Frontal cortex (tissue), 4 donors: Measurements from ENCODE around the gene TUBB3. TPM values are rescaled to one million over a fixed set of nuclear protein-coding genes. Genes with fewer than 3 reads are reported as not detected.
"Not testable (repeated sequence)": the region's sequence is repeated elsewhere in the genome, so short reads cannot be mapped to it uniquely, and the experiment has no call there.

Experiments used
- DNase-seq, 2 donors: peaks; one replicate each; pipeline ENCODE4 v3.0.0; 2012; ENCODE audit warnings: low spot score in 2 of 2
- FAIRE-seq: peaks from 2 replicates; lab custom pipeline; 2012; peaks lifted over from hg19 to GRCh38; lab: Jason Lieb, UNC
- total RNA-seq: library from RNA; depleted of rRNA; stranded (reverse); fragments of >200 nt; gene quantifications from one replicate; pipeline ENCODE4 v1.2.3, GENCODE V29; 2014
- donor health status: control.
- donor health status: control.
- donor health status: control.

Gene TUBB3
- total RNA-seq, 1 donor from 2014 or later = 3,334 TPM

DNA sequence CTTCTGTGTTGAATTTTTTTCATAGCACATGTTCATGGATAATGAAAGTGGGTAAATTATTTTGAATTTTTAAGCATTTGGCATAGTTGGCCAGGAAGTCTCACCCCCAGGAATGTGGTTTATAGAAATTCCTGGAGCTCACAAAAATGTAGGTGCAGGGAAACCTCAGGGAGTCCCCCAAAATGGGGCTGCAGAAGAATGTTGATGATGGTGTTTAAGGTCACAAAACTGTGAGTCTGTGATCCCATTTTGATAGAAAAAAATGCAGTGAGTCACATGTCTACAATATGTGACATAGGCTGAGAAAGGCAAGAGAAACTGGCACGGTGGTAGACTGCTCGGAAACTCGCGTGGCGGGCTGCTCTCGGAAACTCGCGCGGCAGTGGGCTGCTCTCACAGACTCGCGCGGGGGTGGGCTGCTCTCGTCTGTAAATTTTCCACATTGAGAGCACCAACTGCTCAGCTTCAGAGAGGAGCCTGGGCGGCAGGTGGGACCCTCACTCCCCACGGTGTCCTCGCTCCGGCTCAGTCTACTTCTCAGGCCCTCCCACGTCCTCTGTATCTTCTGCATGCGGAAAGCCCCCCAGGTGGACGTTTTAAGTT, 23.2 kb upstream of the TUBB3 start:
- FAIRE-seq = no peak
- no peak for DNase-seq

DNA sequence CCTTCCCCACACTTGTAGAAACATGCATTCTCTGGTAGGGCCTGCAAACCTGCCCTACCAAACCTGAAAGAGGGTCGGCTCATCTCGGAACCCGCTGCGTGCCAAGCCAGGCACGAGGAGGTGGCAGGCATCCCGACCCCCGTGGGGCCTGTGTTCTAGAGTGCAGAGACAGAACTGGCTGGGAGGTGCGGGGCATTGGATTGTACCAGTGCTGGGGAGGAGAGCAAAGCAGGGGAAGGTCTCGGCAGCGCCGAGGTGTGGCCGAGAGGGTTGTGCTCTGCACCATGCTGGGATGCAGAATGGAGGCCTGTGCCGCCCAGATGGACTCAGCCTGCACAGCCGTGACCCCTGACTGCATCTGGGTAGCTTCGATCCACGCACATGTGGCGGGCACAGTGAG, 22.3 kb upstream of the TUBB3 start:
- no peak for FAIRE-seq
- no peak for DNase-seq

DNA sequence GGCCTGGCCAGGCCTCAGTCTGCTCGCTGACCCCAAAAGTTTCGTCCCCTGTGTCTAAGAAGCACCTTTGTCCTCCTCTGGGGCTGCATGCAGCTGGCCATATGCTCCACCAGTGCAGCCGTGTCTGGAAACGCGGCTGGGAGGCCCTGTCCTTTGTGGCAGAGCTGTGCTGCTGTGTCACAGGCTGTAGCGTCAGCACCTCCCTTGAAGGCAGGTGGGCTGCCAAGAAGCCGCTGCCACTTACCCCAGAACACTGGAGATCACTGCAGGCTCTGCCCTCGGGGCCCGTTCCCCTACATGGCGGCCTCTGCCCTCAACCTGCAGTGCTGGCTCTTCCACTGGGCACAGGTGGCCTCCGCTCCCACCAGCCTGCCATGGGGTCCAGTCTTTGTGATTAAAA, 20.2 kb upstream of the TUBB3 start:
- no peak for FAIRE-seq
- no peak for DNase-seq

DNA sequence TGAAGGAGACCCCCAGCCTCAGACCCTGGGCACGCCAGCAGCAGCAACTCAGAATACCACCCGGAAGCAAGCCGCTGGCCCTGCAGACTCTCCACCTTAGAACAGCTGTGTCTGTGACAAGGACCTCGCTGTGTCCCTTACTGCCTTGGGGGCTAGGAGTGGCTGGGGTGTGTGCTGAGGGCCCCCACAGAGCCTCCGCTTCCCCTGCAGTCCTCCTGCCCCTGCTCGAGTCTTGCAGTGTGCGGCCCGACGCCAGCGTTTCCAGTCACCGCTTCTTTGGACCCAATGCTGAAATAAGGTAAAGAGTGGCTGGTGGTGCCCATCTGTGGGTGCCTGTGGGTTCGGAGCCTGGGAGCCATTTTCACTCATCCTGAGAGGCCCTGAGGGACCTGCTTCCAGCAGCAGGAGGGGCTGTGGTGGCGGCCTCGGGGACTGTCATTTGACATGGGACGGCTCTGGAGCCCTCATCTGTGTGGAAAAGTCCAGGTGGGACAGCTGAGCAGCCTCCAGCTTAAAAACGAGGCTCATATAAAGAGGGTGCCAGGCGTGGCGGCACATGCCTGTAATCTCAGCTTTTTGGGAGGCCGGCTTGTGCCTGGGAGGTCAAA, 19.1 kb upstream of the TUBB3 start:
- no peak for FAIRE-seq

DNA sequence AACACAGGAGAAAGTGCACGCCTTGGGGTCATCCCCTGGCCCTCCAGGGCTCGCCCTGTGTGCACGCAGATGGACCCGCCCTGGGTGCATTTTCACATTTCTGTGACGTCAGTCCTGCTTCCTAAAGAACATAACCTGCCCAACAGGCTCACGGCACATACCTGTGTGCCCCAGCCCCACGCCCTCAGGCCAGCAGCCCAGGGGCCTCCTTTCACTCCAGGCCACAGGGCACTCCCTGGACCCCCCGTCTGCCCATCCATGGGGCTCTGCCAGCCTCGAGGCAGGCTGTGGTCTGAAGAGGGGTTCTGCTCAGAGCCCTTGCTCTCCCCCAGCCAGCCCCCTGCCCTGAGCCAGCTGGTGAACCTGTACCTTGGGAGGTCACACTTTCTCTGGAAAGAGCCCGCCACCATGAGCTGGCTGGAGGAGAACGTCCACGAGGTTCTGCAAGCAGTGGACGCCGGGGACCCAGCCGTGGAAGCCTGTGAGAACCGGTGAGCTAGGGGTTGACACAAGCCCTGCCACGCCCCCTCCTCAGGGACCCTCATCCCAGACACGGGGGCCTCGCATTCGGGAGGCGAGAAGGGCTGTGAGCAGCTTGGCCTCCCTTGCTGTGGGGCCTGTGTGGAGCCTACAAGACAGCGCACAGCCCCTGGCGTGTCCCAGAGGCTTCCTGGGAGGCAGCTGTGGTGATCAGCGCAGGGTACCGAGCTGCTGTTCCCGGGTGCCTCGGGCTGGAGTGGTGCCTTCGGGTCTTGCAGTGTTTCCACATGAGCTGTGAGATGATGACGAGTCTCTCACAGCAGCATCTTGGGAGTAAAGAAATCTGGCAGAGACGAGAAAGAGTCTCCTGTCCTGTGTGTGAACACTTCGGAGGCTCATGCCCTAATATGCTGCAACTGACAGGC, 18.3 kb upstream of the TUBB3 start:
- DNase-seq (no peak), FAIRE-seq (no peak)

More for the DNA sequence above, 19.1 kb upstream of the TUBB3 start:
- no peak for DNase-seq

DNA sequence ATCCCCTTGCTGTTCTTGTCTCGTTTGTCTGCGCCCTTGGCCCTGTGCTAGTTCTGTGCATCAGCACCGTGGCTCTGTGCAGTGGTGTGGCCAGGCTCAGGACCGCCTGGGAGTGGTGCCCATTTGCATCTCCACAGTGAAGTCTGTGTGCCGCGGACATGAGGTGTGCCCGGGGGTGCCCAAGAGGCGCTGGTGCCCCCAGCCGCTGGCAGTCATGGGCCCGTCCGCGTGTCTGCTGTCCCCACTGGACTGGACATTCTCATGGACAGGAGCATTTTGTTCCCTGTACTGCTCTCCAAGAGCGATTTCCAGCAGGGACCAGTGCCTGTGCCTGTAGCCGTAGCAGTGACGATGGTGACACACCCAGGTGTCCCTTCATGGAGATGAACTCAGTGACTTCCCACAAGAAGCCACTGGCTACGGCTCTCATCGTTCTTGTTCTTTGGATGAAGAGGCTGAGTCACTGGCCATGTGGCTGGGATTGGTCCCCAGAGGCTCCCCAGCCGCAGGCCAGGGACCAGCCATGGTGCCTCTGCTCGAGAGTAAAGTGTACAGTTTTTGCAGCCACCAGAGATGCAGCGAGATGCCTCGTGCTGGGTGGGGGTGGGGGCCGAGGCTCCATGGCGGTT, 17.5 kb upstream of the TUBB3 start:
- FAIRE-seq (no peak), DNase-seq (no peak)

DNA sequence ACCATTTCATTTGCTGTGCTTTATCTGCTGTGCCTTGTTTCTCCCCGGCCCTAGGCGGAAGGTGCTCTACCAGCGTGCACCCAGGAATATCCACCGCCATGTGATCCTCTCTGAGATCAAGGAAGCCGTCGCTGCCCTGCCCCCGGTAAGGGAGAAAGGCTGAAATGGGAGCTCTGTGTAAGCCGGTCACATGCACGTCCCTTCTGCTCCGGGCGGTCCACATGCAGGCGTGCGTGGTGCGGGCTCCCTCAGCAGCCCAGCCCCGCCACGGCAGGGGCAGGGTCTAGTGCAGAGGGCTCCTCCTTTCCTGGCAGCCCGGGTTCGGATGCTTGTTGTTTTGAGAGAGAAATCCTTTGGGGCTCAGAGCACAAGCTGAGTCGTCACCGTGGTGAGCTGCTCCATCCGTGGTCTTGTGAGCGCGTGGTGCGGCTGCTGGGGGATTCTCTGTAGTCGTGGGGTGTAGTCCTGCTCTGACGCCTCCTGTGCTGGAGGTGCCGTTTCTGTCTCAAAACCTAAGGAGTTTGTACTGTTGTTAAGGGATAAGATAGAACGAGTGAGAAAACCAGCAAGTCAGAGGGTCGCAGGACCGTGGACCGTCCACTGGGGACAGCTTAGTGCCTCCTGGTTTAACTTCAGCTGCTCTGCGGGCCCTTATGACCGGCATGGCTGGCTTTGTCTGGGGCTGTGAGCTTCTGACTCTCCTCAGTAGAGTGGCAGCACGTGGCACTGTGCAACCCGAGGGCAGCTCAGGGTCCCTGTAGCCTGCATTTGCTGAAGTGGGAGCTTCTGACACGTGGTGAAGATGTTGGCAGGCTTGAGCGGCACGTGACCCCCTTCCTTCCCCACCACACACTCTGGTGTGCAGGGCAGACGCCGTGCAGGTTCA, 16.8 kb upstream of the TUBB3 start:
- FAIRE-seq (no peak), DNase-seq (no peak)

DNA sequence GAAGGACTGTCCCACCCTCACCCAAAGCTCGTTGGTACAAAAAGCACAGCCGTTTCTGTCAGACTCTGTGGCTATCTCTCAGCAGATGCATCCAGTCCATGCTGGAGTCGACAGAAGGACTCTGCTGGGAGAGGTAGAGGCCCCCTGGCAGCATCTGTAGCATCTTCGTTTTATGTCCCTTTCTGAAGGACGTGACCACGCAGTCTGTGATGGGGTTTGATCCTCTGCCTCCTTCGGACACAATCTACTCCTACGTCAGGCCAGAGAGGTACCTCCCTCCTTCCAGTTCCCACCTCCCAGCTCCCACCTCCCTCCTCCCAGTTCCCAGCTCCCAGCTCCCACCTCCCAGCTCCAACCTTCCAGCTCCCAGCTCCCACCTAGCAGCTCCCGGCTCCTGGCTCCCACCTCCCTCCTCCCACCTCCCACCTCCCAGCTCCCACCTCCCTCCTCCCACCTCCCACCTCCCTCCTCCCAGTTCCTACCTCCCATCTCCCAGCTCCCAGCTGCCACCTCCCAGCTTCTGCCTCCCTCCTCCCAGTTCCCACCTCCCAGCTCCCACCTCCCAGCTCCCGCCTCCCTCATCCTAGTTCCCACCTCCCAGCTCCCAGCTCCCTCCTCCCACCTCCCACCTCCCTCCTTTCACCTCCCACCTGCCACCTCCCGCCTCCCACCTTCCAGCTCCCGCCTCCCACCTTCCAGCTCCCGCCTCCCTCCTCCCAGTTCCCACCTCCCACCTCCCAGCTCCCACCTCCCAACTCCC, 15.9 kb upstream of the TUBB3 start:
- DNase-seq = no peak
- no peak for FAIRE-seq

DNA sequence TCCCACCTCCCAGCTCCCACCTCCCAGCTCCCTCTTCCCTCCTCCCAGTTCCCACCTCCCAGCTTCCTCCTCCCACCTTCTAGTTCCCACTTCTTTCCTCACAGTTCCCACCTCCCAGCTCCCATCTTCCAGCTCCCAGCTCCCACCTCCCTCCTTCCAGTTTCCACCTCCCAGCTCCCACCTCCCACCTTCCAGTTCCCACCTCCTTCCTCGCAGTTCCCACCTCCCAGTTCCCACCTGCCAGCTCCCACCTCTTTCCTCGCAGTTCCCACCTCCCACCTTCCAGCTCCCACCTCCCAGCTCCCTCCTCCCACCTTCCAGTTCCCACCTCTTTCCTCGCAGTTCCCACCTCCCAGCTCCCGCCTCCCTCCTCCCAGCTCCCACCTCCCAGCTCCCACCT, 14.9 kb upstream of the TUBB3 start:
- FAIRE-seq (no peak), DNase-seq (no peak)

DNA sequence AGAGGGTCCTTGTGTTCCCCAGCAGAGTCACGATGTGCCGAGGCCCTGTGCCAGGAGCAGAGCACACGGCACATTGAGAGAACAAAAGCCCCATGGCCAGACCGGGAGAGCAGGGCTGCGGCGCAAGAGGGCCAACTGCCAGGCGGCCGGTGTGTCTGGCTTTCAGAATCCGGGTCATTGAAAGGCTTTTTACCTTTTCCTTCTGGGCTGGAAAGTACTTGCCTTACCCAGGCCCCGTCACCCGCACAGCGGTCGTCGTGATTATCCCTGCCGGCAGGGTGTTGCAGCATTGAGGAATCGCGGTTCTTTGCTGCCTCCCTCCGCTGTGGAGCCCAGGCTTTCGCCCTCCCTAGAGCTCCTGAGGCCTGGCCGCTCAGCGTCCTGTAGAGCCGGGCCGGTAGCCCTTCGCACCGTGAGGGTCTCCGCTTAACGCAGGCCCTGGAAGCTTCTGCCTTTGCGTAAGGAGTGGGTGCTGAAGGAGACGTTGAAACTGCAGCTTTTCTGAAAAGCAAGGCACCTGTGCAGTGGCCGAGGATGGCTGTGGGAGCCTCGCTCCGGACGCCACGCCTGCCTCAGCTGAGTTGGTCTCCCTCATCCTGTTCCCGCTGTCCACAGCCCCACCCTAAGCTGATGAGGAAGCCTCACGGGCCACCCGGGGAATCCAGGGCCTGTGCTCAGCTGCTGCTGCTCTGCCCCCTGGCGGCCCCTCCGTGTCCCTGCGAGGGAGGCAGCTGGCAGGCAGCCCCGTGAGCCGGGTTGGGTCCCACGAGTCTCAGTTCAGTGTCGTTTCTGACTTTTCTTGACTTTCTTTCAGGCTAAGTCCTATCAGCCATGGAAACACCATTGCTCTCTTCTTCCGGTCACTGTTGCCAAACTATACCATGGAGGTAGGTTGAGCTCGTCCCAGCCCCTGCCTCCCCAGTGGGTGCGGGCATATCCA, 13.1 kb upstream of the TUBB3 start:
- DNase-seq = peak; percentile 77 to 87
- no peak for FAIRE-seq

DNA sequence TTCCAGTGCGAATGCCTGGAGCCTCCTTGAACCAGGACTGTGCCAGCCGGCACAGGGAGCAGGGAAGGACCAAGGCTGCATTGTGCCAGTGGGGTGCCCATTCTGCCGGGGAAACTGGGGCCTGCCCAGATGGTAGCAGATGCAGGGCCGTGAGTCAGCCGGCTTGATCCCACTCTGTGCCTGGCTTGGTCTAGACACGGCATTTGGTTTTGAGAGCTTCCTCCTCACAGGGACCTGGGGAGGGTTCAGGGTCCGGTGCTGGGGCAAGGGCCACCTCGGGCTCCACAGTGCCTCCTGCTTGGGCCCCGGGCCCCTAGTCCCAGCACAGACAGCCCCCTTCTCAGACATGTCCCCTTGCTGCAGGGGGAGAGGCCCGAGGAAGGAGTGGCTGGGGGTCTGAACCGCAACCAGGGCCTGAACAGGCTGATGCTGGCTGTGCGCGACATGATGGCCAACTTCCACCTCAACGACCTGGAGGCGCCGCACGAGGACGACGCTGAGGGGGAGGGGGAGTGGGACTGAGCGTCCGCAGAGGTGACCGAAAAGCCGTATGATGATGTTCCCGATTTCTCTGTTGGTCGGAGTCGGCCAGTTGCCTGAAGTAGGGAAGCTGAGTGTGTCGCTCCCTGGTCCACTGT, 12.3 kb upstream of the TUBB3 start:
- FAIRE-seq = no peak
- DNase-seq = no peak

DNA sequence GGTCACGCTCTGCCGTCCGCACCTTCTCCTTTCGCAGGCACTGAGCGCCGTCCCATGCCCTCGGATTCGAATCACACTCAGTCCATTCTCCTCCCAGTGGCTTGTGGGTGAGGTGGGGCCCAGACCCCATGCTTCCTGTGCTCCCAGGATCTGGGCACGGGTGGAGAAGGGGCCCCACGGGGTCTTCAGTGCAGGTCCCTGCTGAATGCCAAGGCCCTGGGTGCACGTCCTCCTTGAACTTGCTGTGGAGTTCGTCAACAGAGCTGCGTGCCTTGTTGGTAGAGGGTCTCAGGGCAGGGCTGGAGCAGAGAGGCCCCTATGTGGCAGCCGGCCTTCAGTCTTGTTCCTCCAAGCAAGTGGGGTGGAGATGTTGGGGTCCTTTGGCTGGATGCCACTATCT, 11.8 kb upstream of the TUBB3 start:
- FAIRE-seq = no peak
- DNase-seq = no peak

DNA sequence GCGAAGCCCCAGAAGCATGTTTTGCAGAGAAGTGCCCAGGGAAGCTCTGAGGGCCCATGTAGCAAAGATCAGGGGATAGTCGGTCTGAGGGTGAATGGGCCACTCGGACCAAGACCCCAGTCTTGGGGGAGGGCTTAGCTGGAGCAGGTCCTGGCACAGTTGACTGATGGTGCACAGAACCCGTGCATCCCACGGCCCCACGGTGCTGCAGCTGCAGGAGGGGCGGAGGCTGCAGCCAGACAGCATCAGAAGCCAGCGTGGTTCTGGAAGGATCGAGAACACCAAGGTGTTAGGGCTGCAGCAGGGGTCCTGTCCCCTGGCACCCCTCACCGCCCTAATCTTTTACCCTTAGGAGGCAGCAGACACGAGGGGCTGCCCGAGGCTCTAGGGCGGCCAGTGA, 11.0 kb upstream of the TUBB3 start:
- no peak for FAIRE-seq
- no peak for DNase-seq

DNA sequence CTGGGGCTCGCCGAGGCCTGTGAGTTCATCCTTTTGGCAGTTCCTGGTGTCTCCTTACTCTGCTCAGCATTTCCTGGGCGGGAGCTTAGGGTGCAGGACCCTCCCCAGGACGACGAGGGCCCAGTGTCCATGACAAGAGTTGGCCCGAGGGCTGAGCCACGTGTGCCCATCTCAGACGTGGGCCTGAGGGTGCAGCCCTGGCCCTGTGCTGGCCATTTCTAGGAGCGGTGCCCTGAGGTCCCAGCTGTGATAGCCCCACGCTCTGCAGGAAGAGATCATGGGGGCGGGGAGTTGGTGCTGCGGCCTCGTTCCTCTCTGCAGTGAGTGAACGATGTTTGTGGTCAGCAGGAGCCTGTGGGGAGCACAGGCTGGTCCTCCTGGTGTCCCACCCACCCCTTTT, 10.5 kb upstream of the TUBB3 start:
- DNase-seq (no peak), FAIRE-seq (no peak)

DNA sequence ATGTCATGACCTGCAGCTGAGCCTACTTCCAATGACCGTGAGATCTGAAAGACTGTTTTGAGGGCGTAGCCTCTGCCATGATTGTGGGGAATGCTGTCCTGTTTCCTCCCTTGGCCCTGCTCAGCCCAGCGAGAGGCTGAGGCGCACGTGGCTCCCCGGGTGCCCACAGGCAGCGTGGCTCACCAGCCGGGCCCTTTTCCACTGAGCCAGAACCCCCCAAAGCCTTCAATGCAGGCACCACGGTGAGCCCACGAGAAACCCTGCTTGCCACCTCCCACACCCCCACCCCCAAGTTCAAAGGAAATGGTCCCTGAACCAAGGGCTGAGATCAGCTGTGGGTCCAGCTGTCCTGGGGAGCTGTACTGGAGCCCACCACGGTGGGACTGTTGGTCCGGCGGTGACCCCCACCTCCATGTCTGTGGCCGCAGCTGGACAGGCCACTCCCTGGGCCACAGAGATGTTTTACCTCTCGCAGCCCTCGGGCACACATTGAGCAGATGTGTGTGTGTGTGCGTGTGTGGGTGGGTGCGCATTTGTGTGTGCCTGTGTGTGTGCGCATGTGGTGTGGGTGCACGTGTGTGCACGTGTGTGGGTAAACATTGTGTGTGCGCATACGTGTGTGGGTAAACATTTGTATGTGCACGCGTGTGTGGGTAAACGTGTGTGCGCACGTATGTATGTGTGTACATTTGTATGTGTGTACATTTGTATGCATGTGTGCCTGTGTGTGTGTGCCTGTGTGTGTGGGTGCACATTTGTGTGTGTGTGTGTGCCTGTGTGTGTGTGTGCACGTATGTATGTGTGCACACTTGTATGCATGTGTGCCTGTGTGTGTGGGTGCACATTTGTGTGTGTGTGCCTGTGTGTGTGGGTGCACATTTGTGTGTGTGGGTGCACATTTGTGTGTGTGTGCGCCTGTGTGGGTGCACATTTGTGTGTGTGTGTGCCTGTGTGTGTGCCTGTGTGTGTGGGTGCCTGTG, 9.4 kb upstream of the TUBB3 start:
- FAIRE-seq (no peak), DNase-seq (no peak)

DNA sequence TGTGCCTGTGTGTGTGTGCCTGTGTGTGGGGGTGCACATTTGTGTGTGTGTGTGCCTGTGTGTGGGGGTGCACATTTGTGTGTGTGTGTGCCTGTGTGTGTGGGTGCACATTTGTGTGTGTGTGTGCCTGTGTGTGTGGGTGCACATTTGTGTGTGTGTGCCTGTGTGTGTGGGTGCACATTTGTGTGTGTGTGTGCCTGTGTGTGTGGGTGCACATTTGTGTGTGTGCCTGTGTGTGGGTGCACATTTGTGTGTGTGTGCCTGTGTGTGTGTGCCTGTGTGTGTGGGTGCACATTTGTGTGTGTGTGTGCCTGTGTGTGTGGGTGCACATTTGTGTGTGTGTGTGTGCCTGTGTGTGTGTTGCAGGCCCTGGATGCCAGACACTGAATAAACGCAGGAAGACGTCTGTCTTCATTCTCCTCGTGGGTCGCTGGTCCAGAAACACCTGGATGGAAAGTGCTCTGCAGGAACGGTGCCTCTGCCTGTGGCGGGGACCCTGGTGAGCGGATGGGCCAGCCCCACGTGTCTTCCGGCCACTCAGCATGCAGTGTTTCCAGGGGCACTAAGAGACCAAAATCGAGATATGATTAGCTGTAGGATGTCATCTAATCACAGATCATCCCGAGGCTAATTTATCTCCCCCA, 8.4 kb upstream of the TUBB3 start:
- FAIRE-seq, DNase-seq: not testable (repeated sequence)
